MM.1S (cell line): ENCODE data around the gene RERE.

ENCODE experiments used
- DNase-seq: peaks from one replicate; pipeline ENCODE4 v3.0.0-alpha.2; 2015
- H2AFZ ChIP-seq: fragments of 300-600 bp; sonication (generic); 2 replicates; pipeline ENCODE4 v1.6.0; 2016; ENCODE audit warnings: antibody characterized with exemption, low read length
- H3F3A ChIP-seq: fragments of 300-600 bp; sonication (generic); 2 replicates; pipeline ENCODE4 v1.6.1; 2016; ENCODE audit warnings: mild to moderate bottlenecking, antibody characterized with exemption, low read length, moderate library complexity, mixed read lengths; ENCODE audit not compliant: insufficient read depth
- H3K27ac ChIP-seq: fragments of 300-600 bp; sonication (generic); 2 replicates; pipeline ENCODE4 v1.5.1; 2016; ENCODE audit warnings: mild to moderate bottlenecking, low read length
- H3K27me3 ChIP-seq: fragments of 300-600 bp; sonication (generic); replicated peaks from 2 replicates; pipeline ENCODE4 v1.6.0; 2016; ENCODE audit warnings: low read length; ENCODE audit not compliant: insufficient read depth
- H3K36me3 ChIP-seq: fragments of 300-600 bp; sonication (generic); replicated peaks from 2 replicates; pipeline ENCODE4 v1.6.1; 2016; ENCODE audit warnings: mild to moderate bottlenecking, low read length, mixed read lengths; ENCODE audit not compliant: insufficient read depth
- H3K4me1 ChIP-seq: fragments of 300-600 bp; sonication (generic); 2 replicates; pipeline ENCODE4 v1.6.1; 2016; ENCODE audit warnings: low read length, mixed read lengths
- H3K4me2 ChIP-seq: fragments of 300-600 bp; sonication (generic); 2 replicates; pipeline ENCODE4 v1.6.0; 2016; ENCODE audit warnings: low read depth, low read length
- H3K4me3 ChIP-seq: fragments of 300-600 bp; sonication (generic); 2 replicates; pipeline ENCODE4 v1.5.1; 2016; ENCODE audit warnings: low read length, mixed read lengths
- H3K79me2 ChIP-seq: fragments of 300-600 bp; sonication (generic); 2 replicates; pipeline ENCODE4 v1.6.1; 2016; ENCODE audit warnings: mixed run types, low read length, mixed read lengths
- H3K9ac ChIP-seq: fragments of 300-600 bp; sonication (generic); 2 replicates; pipeline ENCODE4 v1.6.1; 2016; ENCODE audit warnings: low read length, mixed read lengths
- H3K9me2 ChIP-seq: fragments of 300-600 bp; sonication (generic); replicated peaks from 2 replicates; pipeline ENCODE4 v1.6.1; 2016; ENCODE audit warnings: mild to moderate bottlenecking, low read length, mixed read lengths; ENCODE audit not compliant: insufficient read depth
- H3K9me3 ChIP-seq: fragments of 300-600 bp; sonication (generic); replicated peaks from 2 replicates; pipeline ENCODE4 v1.6.1; 2016; ENCODE audit warnings: mild to moderate bottlenecking, low read length, mixed read lengths; ENCODE audit not compliant: insufficient read depth
- H4K20me1 ChIP-seq: fragments of 300-600 bp; sonication (generic); 2 replicates; pipeline ENCODE4 v1.6.1; 2016; ENCODE audit warnings: mild to moderate bottlenecking, low read length, moderate library complexity, mixed read lengths; ENCODE audit not compliant: insufficient read depth
- EZH2 ChIP-seq: fragments of 300-600 bp; sonication (generic); optimal IDR thresholded peaks from 2 replicates; pipeline ENCODE3; 2017; ENCODE audit warnings: low read depth, mild to moderate bottlenecking, antibody characterized with exemption, low read length, mixed read lengths
- EZH2phosphoT487 ChIP-seq: fragments of 300-600 bp; sonication (generic); IDR thresholded peaks from 2 replicates; pipeline ENCODE4 v1.6.1; 2018; ENCODE audit warnings: antibody characterized with exemption, low read length
- TF ChIP-seq, protein P1 (sequence below): fragments of 300-600 bp; sonication (generic); IDR thresholded peaks from 2 replicates; pipeline ENCODE4 v1.5.1; 2016; ENCODE audit warnings: antibody characterized with exemption, low read length, mixed read lengths

Gene RERE

DNA sequence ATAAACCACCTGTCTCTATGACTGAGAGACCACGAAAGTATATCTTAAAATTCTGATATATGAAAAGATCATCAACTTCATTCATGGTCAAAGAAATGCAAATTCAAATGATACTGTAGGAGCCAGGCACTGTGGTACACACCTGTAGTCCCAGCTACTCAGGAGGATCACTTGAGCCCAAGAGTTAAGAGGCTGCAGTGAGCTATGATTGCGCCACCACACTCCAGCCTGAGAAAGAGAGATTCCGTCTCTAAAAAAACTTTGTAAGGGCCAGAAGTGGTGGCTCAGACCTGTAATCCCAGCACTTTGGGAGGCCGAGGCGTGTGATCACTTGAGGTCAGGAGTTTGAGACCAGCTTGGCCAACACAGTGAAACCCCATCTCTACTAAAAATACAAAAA lies 17.0 kb downstream of the RERE start:
- Histone ChIP-seq H3K27me3 (no peaks in the 10 kb centered on the region), H2AFZ (no peak overlapping the region)
- no peak for TF ChIP-seq EZH2
- TF ChIP-seq EZH2phosphoT487, result no peak
- TF ChIP-seq, protein P1, sequence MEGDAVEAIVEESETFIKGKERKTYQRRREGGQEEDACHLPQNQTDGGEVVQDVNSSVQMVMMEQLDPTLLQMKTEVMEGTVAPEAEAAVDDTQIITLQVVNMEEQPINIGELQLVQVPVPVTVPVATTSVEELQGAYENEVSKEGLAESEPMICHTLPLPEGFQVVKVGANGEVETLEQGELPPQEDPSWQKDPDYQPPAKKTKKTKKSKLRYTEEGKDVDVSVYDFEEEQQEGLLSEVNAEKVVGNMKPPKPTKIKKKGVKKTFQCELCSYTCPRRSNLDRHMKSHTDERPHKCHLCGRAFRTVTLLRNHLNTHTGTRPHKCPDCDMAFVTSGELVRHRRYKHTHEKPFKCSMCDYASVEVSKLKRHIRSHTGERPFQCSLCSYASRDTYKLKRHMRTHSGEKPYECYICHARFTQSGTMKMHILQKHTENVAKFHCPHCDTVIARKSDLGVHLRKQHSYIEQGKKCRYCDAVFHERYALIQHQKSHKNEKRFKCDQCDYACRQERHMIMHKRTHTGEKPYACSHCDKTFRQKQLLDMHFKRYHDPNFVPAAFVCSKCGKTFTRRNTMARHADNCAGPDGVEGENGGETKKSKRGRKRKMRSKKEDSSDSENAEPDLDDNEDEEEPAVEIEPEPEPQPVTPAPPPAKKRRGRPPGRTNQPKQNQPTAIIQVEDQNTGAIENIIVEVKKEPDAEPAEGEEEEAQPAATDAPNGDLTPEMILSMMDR, result no peak

DNA sequence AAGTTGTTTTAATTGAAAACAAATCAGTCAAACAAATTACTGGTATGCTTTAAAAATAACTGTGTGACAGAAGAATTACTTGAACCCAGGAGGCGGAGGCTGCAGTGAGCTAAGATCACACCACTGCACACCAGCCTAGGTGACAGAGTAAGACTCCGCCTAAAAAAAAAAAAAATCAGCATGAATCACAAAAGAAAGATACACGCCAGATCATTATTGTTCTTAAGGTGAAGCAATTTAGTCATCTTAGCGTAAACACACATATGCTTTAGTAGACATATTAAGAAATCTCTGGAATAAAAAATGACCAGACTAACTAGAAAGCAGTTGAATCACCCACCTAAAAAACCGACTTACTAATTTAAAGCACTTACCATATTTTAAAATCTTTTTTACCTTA lies 20.2 kb downstream of the RERE start:
- no peak overlapping the region for H3K27ac ChIP-seq
- H3K9me3 ChIP-seq, result no peaks in the 10 kb centered on the region
- no peaks in the 10 kb centered on the region for H4K20me1 ChIP-seq
- DNase-seq, result no peak
- H3K27me3 ChIP-seq, result no peaks in the 10 kb centered on the region
- no peak overlapping the region for H3K4me2 ChIP-seq
- H3K4me3 ChIP-seq, result no peak overlapping the region
- H3K9me2 ChIP-seq, result no peaks in the 10 kb centered on the region
- no peaks in the 10 kb centered on the region for H3K4me1 ChIP-seq
- no peaks in the 10 kb centered on the region for H3K36me3 ChIP-seq
- TF ChIP-seq, protein P1, result no peak
- TF ChIP-seq EZH2 (no peak), EZH2phosphoT487 (no peak)
- H3F3A ChIP-seq, result no peaks in the 10 kb centered on the region
- no peak overlapping the region for H2AFZ ChIP-seq
- H3K9ac ChIP-seq, result no peak overlapping the region
- no peaks in the 10 kb centered on the region for H3K79me2 ChIP-seq

More for the DNA sequence above, 17.0 kb downstream of the RERE start:
- Histone ChIP-seq H3K9me2 (no peaks in the 10 kb centered on the region), H3K9ac (no peak overlapping the region), H4K20me1 (no peaks in the 10 kb centered on the region), H3K4me2 (no peak overlapping the region), H3K27ac (no peak overlapping the region), H3F3A (no peaks in the 10 kb centered on the region), H3K36me3 (no peaks in the 10 kb centered on the region), H3K4me3 (no peak overlapping the region), H3K4me1 (no peaks in the 10 kb centered on the region), H3K9me3 (no peaks in the 10 kb centered on the region), H3K79me2 (no peaks in the 10 kb centered on the region)
- DNase-seq, result no peak

DNA sequence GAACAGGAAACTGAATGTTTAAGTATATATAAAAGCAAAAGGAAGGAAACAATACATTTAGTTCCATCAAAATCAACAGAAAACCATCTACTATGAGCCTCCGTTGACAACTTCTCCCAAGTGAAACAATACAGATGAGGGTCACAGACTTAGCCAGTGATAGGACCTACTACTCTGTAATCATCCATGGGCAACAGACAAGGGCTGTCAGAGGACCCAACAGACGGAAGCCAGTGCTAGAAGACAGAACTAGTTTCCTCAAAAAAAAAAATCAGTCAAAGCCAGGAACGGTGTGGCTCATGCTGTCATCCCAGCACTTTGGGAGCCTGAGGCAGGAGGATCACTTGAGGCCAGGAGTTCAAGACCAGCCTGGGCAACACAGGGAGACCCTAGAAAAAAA lies 20.6 kb downstream of the RERE start:
- H3K4me2 ChIP-seq, result no peak overlapping the region
- no peaks in the 10 kb centered on the region for H3K9me3 ChIP-seq
- DNase-seq, result no peak
- H3K9me2 ChIP-seq, result no peaks in the 10 kb centered on the region
- no peak overlapping the region for H2AFZ ChIP-seq
- H3K27ac ChIP-seq, result no peak overlapping the region
- no peaks in the 10 kb centered on the region for H3K79me2 ChIP-seq
- H3K36me3 ChIP-seq, result no peaks in the 10 kb centered on the region
- TF ChIP-seq, protein P1, result no peak
- TF ChIP-seq EZH2 (no peak), EZH2phosphoT487 (no peak)
- H3K9ac ChIP-seq, result no peak overlapping the region
- no peaks in the 10 kb centered on the region for H3K4me1 ChIP-seq
- no peaks in the 10 kb centered on the region for H3K27me3 ChIP-seq
- H3K4me3 ChIP-seq, result no peak overlapping the region
- H4K20me1 ChIP-seq, result no peaks in the 10 kb centered on the region
- no peaks in the 10 kb centered on the region for H3F3A ChIP-seq
